ENCODE data around the gene CDC42.
"Not testable (repeated sequence)": the region's sequence is repeated elsewhere in the genome, so short reads cannot be mapped to it uniquely, and the experiment has no call there.

CDC42 gene

GRCh38 chr1:22052115-22053016 is at the start of gene CDC42:
Gene CDC42 (plus strand): TSS chr1:22052709. CDS start chr1:22078479, 25,770 bp downstream.
- FAIRE-seq: no peak

GRCh38 chr1:22002875-22003274 is 49.6 kb upstream of the CDC42 start:
- FAIRE-seq: not testable (repeated sequence)

- FAIRE-seq: not testable (repeated sequence)
Measured at GRCh38 chr1:22003959-22004358, 48.5 kb upstream of the CDC42 start.

- not testable (repeated sequence) for FAIRE-seq
Measured at GRCh38 chr1:22005261-22006149, 47.0 kb upstream of the CDC42 start.

GRCh38 chr1:22006736-22007135 is 45.8 kb upstream of the CDC42 start:
- FAIRE-seq: not testable (repeated sequence)

GRCh38 chr1:22007262-22007661 is 45.2 kb upstream of the CDC42 start:
- FAIRE-seq: not testable (repeated sequence)

- not testable (repeated sequence) for FAIRE-seq
Measured at GRCh38 chr1:22009566-22009965, 42.9 kb upstream of the CDC42 start.

GRCh38 chr1:22012752-22013151 is 39.8 kb upstream of the CDC42 start:
- not testable (repeated sequence) for FAIRE-seq

GRCh38 chr1:22014575-22015206 is 37.8 kb upstream of the CDC42 start:
- not testable (repeated sequence) for FAIRE-seq

- no peak for FAIRE-seq
Measured at GRCh38 chr1:22018583-22019559, 33.6 kb upstream of the CDC42 start.

- no peak for FAIRE-seq
Measured at GRCh38 chr1:22021061-22021460, 31.4 kb upstream of the CDC42 start.

GRCh38 chr1:22024485-22025367 is 27.8 kb upstream of the CDC42 start:
- FAIRE-seq: no peak

- no peak for FAIRE-seq
Measured at GRCh38 chr1:22025368-22026155, 26.9 kb upstream of the CDC42 start.

GRCh38 chr1:22026924-22027289 is 25.6 kb upstream of the CDC42 start:
- no peak for FAIRE-seq

GRCh38 chr1:22030057-22030456 is 22.5 kb upstream of the CDC42 start:
- FAIRE-seq: no peak

GRCh38 chr1:22030473-22030872 is 22.0 kb upstream of the CDC42 start:
- no peak for FAIRE-seq

GRCh38 chr1:22031214-22031962 is 21.1 kb upstream of the CDC42 start:
- FAIRE-seq: no peak

GRCh38 chr1:22034834-22035233 is 17.7 kb upstream of the CDC42 start:
- FAIRE-seq: not testable (repeated sequence)

GRCh38 chr1:22037520-22037919 is 15.0 kb upstream of the CDC42 start:
- FAIRE-seq: no peak
